SK-N-SH (cell line): ENCODE measurements around the gene SLC22A14. TPM values are rescaled to one million over a fixed set of nuclear protein-coding genes. Genes with fewer than 3 reads are reported as not detected.

Source experiments
- CTCF ChIA-PET: fragments of 300-600, 350-600 bp; formaldehyde crosslinking; extraction: SDS; loops from one replicate; lab custom pipeline; 2021; lab: Yijun Ruan, JAX
- POLR2A ChIA-PET: fragments of 350-600 bp; sonication (Branson Sonifier 250); formaldehyde crosslinking; extraction: SDS; loops from one replicate; lab custom pipeline; 2020; ENCODE audit warnings: antibody characterized with exemption, inconsistent platforms; lab: Yijun Ruan, JAX
- DNase-seq: peaks from one replicate; pipeline ENCODE4 v3.0.0; 2012
- H2AFZ ChIP-seq: fragments of 200-600 bp; sonication (generic); 2 replicates; pipeline ENCODE4 v1.8.1; 2016; ENCODE audit warnings: antibody characterized with exemption, mild to moderate bottlenecking, low read depth
- H3F3A ChIP-seq: fragments of 200-600 bp; sonication (generic); replicated peaks from 2 replicates; pipeline ENCODE3; 2016; ENCODE audit warnings: antibody characterized with exemption, mild to moderate bottlenecking; ENCODE audit not compliant: insufficient read depth
- H3K27ac ChIP-seq, 2 experiments: fragments of 200-500 bp in 1 of 2; fragments of 200-600 bp in 1 of 2; sonication (Bioruptor generic) in 1 of 2; sonication (generic), shearing (Covaris generic) in 1 of 2; 2 replicates each; pipeline versions ENCODE4 v1.5.1 to v1.6.1; 2014 to 2016; ENCODE audit warnings: low read depth in 2 of 2, inconsistent platforms in 1 of 2, low read length in 1 of 2, mild to moderate bottlenecking in 1 of 2, mixed read lengths in 1 of 2
- H3K27me3 ChIP-seq: fragments of 200-600 bp; sonication (generic), shearing (Covaris generic); 2 replicates; pipeline ENCODE4 v1.6.1; 2016; ENCODE audit warnings: mixed run types; ENCODE audit not compliant: insufficient read depth
- H3K36me3 ChIP-seq, 2 experiments: fragments of 200-500 bp in 1 of 2; fragments of 200-600 bp in 1 of 2; sonication (Bioruptor generic) in 1 of 2; sonication (generic) in 1 of 2; replicated peaks in 1 of 2; 2 replicates each; pipeline versions ENCODE3 to v1.5.1; 2014 to 2016; ENCODE audit warnings: low read length in 1 of 2, mild to moderate bottlenecking in 1 of 2; ENCODE audit not compliant: insufficient read depth in 2 of 2, control insufficient read depth in 1 of 2
- H3K4me1 ChIP-seq, 2 experiments: fragments of 200-500 bp in 1 of 2; fragments of 200-600 bp in 1 of 2; sonication (Bioruptor generic) in 1 of 2; sonication (generic), shearing (Covaris generic) in 1 of 2; 2 replicates each; pipeline versions ENCODE4 v1.5.1 to v1.6.1; 2014 to 2016; ENCODE audit warnings: low read depth in 1 of 2, low read length in 1 of 2, mixed run types in 1 of 2; ENCODE audit not compliant: insufficient read depth in 2 of 2, control insufficient read depth in 1 of 2
- H3K4me2 ChIP-seq: fragments of 200-600 bp; sonication (generic), shearing (Covaris generic); 2 replicates; pipeline ENCODE4 v1.6.1; 2017; ENCODE audit warnings: mixed run types
- H3K4me3 ChIP-seq, 2 experiments: fragments of 200-500 bp in 1 of 2; fragments of 200-600 bp in 1 of 2; sonication (Bioruptor generic) in 1 of 2; sonication (generic), shearing (Covaris generic) in 1 of 2; 2 replicates each; pipeline versions ENCODE4 v1.5.1 to v1.8.1; 2014 to 2016; ENCODE audit warnings: low read depth in 2 of 2, inconsistent platforms in 1 of 2, low read length in 1 of 2, mild to moderate bottlenecking in 1 of 2, mixed read lengths in 1 of 2, moderate library complexity in 1 of 2
- H3K79me2 ChIP-seq: fragments of 200-600 bp; sonication (generic); 2 replicates; pipeline ENCODE4 v1.8.1; 2017; ENCODE audit warnings: mild to moderate bottlenecking; ENCODE audit not compliant: insufficient read depth
- H3K9ac ChIP-seq: fragments of 200-600 bp; sonication (generic); 2 replicates; pipeline ENCODE4 v1.6.1; 2017; ENCODE audit warnings: mixed run types
- H3K9me2 ChIP-seq: fragments of 200-600 bp; sonication (generic); 2 replicates; pipeline ENCODE4 v1.6.1; 2017; ENCODE audit warnings: mixed run types
- H3K9me3 ChIP-seq: fragments of 200-600 bp; sonication (generic); 2 replicates; pipeline ENCODE4 v1.6.1; 2017; ENCODE audit warnings: mixed run types, mild to moderate bottlenecking, moderate library complexity
- H4K20me1 ChIP-seq: fragments of 200-600 bp; sonication (generic); 2 replicates; pipeline ENCODE4 v1.6.1; 2017; ENCODE audit warnings: mild to moderate bottlenecking, mixed run types; ENCODE audit not compliant: insufficient read depth
- EZH2phosphoT487 ChIP-seq: fragments of 200-600 bp; sonication (generic); IDR thresholded peaks from 2 replicates; pipeline ENCODE4 v1.6.1; 2017; ENCODE audit warnings: low read depth, mixed run types, mild to moderate bottlenecking, antibody characterized with exemption, moderate library complexity, borderline replicate concordance
- FOSL2 ChIP-seq: IDR thresholded peaks from 2 replicates; pipeline ENCODE4 v1.4.0; 2012; ENCODE audit warnings: low read depth, mild to moderate bottlenecking, moderate library complexity, borderline replicate concordance
- GABPA ChIP-seq: IDR thresholded peaks from 2 replicates; pipeline ENCODE4 v1.4.0; 2012; ENCODE audit warnings: low read depth, mild to moderate bottlenecking
- JUND ChIP-seq: IDR thresholded peaks from 2 replicates; pipeline ENCODE4 v1.4.0; 2012
- NRF1 ChIP-seq: IDR thresholded peaks from 2 replicates; pipeline ENCODE4 v1.6.1; 2012; ENCODE audit warnings: low read depth, mild to moderate bottlenecking, low read length
- POLR2AphosphoS5 ChIP-seq: IDR thresholded peaks from 2 replicates; pipeline ENCODE4 v1.6.1; 2012; ENCODE audit warnings: low read depth, low read length
- RAD21 ChIP-seq: IDR thresholded peaks from 2 replicates; pipeline ENCODE4 v1.6.1; 2012; ENCODE audit warnings: mild to moderate bottlenecking, low read length
- RCOR1 ChIP-seq: fragments of 150-350 bp; IDR thresholded peaks from 2 replicates; pipeline ENCODE4 v1.6.1; 2017; ENCODE audit warnings: antibody characterized with exemption, low read length
- RFX5 ChIP-seq: IDR thresholded peaks from 2 replicates; pipeline ENCODE4 v1.6.1; 2012; ENCODE audit warnings: mild to moderate bottlenecking, improper control_type of control experiment, low read length
- RXRA ChIP-seq: IDR thresholded peaks from 2 replicates; pipeline ENCODE4 v1.4.0; 2012; ENCODE audit warnings: low read depth, mild to moderate bottlenecking, borderline replicate concordance
- SIN3A ChIP-seq: IDR thresholded peaks from 2 replicates; pipeline ENCODE4 v1.6.1; 2012; ENCODE audit warnings: low read depth, mild to moderate bottlenecking, low read length, moderate library complexity, borderline replicate concordance
- TCF12 ChIP-seq: IDR thresholded peaks from 2 replicates; pipeline ENCODE4 v1.4.0; 2012
- YY1 ChIP-seq: IDR thresholded peaks from 2 replicates; pipeline ENCODE4 v1.4.0; 2012; ENCODE audit warnings: low read depth, mild to moderate bottlenecking
- ZBTB33 ChIP-seq: IDR thresholded peaks from 2 replicates; pipeline ENCODE4 v1.4.0; 2012; ENCODE audit warnings: low read depth, borderline replicate concordance
- WGBS: methylation state at CpG from one replicate; pipeline ENCODE4 v1.1.6; 2017; ENCODE audit warnings: low lambda C conversion rate; 5-methylcytosine and 5-hydroxymethylcytosine counted together
- polyA plus RNA-seq, 3 experiments: library from polyadenylated mRNA; depleted of rRNA; stranded (reverse); fragments of >200 nt; gene quantifications; 2 replicates each; pipeline ENCODE4 v1.2.3, GENCODE V29; 2012
- TF ChIP-seq, protein P1 (sequence below): IDR thresholded peaks from 2 replicates; pipeline ENCODE4 v1.4.0; 2012; ENCODE audit warnings: low read depth, borderline replicate concordance
- TF ChIP-seq, protein P2 (sequence below): fragments of 200-600 bp; sonication (generic); IDR thresholded peaks from 2 replicates; pipeline ENCODE4 v1.6.1; 2017; ENCODE audit warnings: antibody characterized with exemption, mild to moderate bottlenecking, moderate library complexity
- TF ChIP-seq, protein P3 (sequence below): fragments of 150-350 bp; IDR thresholded peaks from 2 replicates; pipeline ENCODE4 v1.6.1; 2017; ENCODE audit warnings: antibody characterized with exemption, low read length, low read depth, borderline replicate concordance

The SLC22A14 gene
- polyA plus RNA-seq, 1 of the 3 experiments (the other 2 are of a cell fraction) = 0.16 TPM

GRCh38 chr3:38349684-38350359 is 67.7 kb downstream of the SLC22A14 start:
- H3K27me3 ChIP-seq = no peaks in the 10 kb centered on the region
- no peaks in the 10 kb centered on the region for H3K9me2 ChIP-seq
- H3K36me3 ChIP-seq = no peaks in the 10 kb centered on the region
- CTCF ChIA-PET = interaction anchor here (1.2 kb wide), 1 partner anchor 131 kb away, joined by 6 read pairs; no protein-coding TSS in a partner anchor
- H3K4me2 ChIP-seq = no peak overlapping the region
- no peak for TF ChIP-seq RCOR1
- TF ChIP-seq JUND = no peak
- no peak for TF ChIP-seq RFX5
- no peak for TF ChIP-seq NRF1
- TF ChIP-seq, all 33 proteins: peak for 0
- Histone ChIP-seq H3K79me2 (no peaks in the 10 kb centered on the region), H3K4me3 (no peak overlapping the region), H3K9me3 (no peaks in the 10 kb centered on the region), H3K4me1 (peaks cover 0 to 12% of the 10 kb centered on the region in 2 experiments; a peak in 1 of 4 replicates), H3F3A (no peaks in the 10 kb centered on the region), H2AFZ (no peak overlapping the region), H3K27ac (no peak overlapping the region), H3K9ac (no peak overlapping the region), H4K20me1 (no peaks in the 10 kb centered on the region)
- POLR2A ChIA-PET = interaction anchor here (0.5 kb wide), 1 partner anchor 172 kb away, joined by 3 read pairs; no protein-coding TSS in a partner anchor
- no peak for DNase-seq
- WGBS = 83% methylated on average over 7 of the region's 8 CpGs

DNA sequence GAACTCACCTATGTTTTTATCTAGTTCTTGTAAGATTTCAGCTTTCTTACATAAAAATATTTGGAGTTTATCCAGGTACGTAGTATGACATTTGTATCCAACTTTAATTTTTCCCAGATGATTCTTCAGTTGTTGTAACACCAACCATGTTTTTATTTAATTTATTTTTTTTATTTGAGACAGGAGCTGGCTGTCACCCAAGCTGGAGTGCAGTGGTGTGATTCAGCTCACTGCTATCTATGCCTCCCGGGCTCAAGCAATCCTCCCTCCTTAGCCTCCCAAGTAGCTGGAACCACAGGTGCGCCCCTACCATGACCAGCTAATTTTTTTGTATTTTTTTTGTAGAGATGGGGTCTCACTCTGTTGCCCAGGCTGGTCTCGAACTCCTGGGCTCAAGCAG is 71.1 kb downstream of the SLC22A14 start:
- H3K4me1 ChIP-seq = peaks cover 0 to 5% of the 10 kb centered on the region in 2 experiments; a peak in 1 of 4 replicates
- WGBS = 74% methylated on average over 4 of the region's 4 CpGs
- H3K9ac ChIP-seq = no peak overlapping the region
- CTCF ChIA-PET = interaction anchor here (1.4 kb wide), 2 partner anchors 127 to 298 kb away, joined by 3 to 4 read pairs; no protein-coding TSS in a partner anchor
- no peaks in the 10 kb centered on the region for H3F3A ChIP-seq
- no peak overlapping the region for H3K27ac ChIP-seq
- POLR2A ChIA-PET = no interaction called here
- no peaks in the 10 kb centered on the region for H3K9me3 ChIP-seq
- H3K36me3 ChIP-seq = no peaks in the 10 kb centered on the region
- TF ChIP-seq, protein P1, sequence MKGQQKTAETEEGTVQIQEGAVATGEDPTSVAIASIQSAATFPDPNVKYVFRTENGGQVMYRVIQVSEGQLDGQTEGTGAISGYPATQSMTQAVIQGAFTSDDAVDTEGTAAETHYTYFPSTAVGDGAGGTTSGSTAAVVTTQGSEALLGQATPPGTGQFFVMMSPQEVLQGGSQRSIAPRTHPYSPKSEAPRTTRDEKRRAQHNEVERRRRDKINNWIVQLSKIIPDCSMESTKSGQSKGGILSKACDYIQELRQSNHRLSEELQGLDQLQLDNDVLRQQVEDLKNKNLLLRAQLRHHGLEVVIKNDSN = no peak
- TF ChIP-seq TCF12 (peak; percentile 31; the same call in 1 of the 2 replicates), SIN3A (no peak), YY1 (no peak), RAD21 (no peak), POLR2AphosphoS5 (no peak), GABPA (no peak), EZH2phosphoT487 (no peak), ZBTB33 (no peak), RXRA (no peak), FOSL2 (0 out of 2 replicates have a peak, but pooled peaks have one; percentile 4), NRF1 (no peak)
- TF ChIP-seq, protein P2, sequence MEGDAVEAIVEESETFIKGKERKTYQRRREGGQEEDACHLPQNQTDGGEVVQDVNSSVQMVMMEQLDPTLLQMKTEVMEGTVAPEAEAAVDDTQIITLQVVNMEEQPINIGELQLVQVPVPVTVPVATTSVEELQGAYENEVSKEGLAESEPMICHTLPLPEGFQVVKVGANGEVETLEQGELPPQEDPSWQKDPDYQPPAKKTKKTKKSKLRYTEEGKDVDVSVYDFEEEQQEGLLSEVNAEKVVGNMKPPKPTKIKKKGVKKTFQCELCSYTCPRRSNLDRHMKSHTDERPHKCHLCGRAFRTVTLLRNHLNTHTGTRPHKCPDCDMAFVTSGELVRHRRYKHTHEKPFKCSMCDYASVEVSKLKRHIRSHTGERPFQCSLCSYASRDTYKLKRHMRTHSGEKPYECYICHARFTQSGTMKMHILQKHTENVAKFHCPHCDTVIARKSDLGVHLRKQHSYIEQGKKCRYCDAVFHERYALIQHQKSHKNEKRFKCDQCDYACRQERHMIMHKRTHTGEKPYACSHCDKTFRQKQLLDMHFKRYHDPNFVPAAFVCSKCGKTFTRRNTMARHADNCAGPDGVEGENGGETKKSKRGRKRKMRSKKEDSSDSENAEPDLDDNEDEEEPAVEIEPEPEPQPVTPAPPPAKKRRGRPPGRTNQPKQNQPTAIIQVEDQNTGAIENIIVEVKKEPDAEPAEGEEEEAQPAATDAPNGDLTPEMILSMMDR = no peak
- TF ChIP-seq, protein P3, sequence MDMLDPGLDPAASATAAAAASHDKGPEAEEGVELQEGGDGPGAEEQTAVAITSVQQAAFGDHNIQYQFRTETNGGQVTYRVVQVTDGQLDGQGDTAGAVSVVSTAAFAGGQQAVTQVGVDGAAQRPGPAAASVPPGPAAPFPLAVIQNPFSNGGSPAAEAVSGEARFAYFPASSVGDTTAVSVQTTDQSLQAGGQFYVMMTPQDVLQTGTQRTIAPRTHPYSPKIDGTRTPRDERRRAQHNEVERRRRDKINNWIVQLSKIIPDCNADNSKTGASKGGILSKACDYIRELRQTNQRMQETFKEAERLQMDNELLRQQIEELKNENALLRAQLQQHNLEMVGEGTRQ = no peak
- H2AFZ ChIP-seq = no peak overlapping the region
- no peaks in the 10 kb centered on the region for H4K20me1 ChIP-seq
- H3K9me2 ChIP-seq = no peaks in the 10 kb centered on the region
- no peak overlapping the region for H3K4me3 ChIP-seq
- DNase-seq = no peak
- H3K79me2 ChIP-seq = no peaks in the 10 kb centered on the region
- H3K27me3 ChIP-seq = no peaks in the 10 kb centered on the region
- H3K4me2 ChIP-seq = no peak overlapping the region
